SKM-1 treated with dmso at 0.1 percent for 144 hours (cell line): ENCODE data around the gene KRTAP5-3.

ENCODE experiments used
- DNase-seq: peaks from one replicate; lab custom pipeline; 2025; ENCODE audit not compliant: unreplicated experiment; lab: John Stamatoyannopoulos, UW

KRTAP5-3 gene

GRCh38 chr11:1643146-1643690, 35.0 kb upstream of the KRTAP5-3 start:
- no peak for DNase-seq

- no peak for DNase-seq
These were observed 34.3 kb upstream of the KRTAP5-3 start for GRCh38 chr11:1642288-1643145.

GRCh38 chr11:1641096-1641495, 32.8 kb upstream of the KRTAP5-3 start:
- no peak for DNase-seq

GRCh38 chr11:1640076-1640946, 32.0 kb upstream of the KRTAP5-3 start:
- DNase-seq = peak; percentile 6

- no peak for DNase-seq
These were observed 31.4 kb upstream of the KRTAP5-3 start for GRCh38 chr11:1639666-1640065.

GRCh38 chr11:1639102-1639620, 30.9 kb upstream of the KRTAP5-3 start:
- no peak for DNase-seq

GRCh38 chr11:1638344-1638743, 30.1 kb upstream of the KRTAP5-3 start:
- DNase-seq = no peak

GRCh38 chr11:1637628-1638027, 29.4 kb upstream of the KRTAP5-3 start:
- no peak for DNase-seq

GRCh38 chr11:1636291-1636950, 28.2 kb upstream of the KRTAP5-3 start:
- DNase-seq = no peak

GRCh38 chr11:1633864-1634263, 25.6 kb upstream of the KRTAP5-3 start:
- DNase-seq = no peak

- no peak for DNase-seq
These were observed 23.9 kb upstream of the KRTAP5-3 start for GRCh38 chr11:1632053-1632714.

- no peak for DNase-seq
These were observed 22.9 kb upstream of the KRTAP5-3 start for GRCh38 chr11:1631066-1631568.

GRCh38 chr11:1630271-1630670, 22.0 kb upstream of the KRTAP5-3 start:
- no peak for DNase-seq

- DNase-seq = no peak
These were observed 21.3 kb upstream of the KRTAP5-3 start, which contains the start of gene KRTAP5-5 for GRCh38 chr11:1629326-1630185. TSS of gene KRTAP5-5 (plus strand) at chr11:1629775. CDS start at chr11:1629841, 66 bp downstream.

- peak; percentile 43 for DNase-seq
These were observed 20.5 kb upstream of the KRTAP5-3 start for GRCh38 chr11:1628506-1629325.

GRCh38 chr11:1625541-1625940, 17.3 kb upstream of the KRTAP5-3 start:
- no peak for DNase-seq

GRCh38 chr11:1624621-1625020, 16.4 kb upstream of the KRTAP5-3 start:
- no peak for DNase-seq

- DNase-seq = no peak
These were observed 15.5 kb upstream of the KRTAP5-3 start for GRCh38 chr11:1623716-1624115.
